HEK293 (cell line): ENCODE measurements around the gene DENND2C.

Experiments used
- CTCF ChIA-PET: fragments of 350-600 bp; formaldehyde crosslinking; extraction: SDS; loops from one replicate; lab custom pipeline; 2021; ENCODE audit warnings: antibody characterized with exemption; lab: Yijun Ruan, JAX
- POLR2A ChIA-PET: fragments of 300-600 bp; formaldehyde crosslinking; extraction: SDS; loops from one replicate; lab custom pipeline; 2020; ENCODE audit warnings: antibody characterized with exemption, inconsistent platforms; lab: Yijun Ruan, JAX
- H3K27ac ChIP-seq: fragments of 200-500 bp; sonication (Bioruptor generic); 2 replicates; pipeline ENCODE4 v1.5.1; 2014; ENCODE audit warnings: low read depth, low read length, control low read depth, inconsistent platforms; ENCODE audit errors: extremely low read depth
- H3K36me3 ChIP-seq, 2 experiments: fragments of 200-500 bp in 1 of 2; sonication (Bioruptor generic) in 1 of 2; 1 replicate in 1 of 2; 2 replicates in 1 of 2; pipeline ENCODE4 v1.5.1; 2014 to 2017; ENCODE audit warnings: inconsistent platforms in 2 of 2, low read length in 2 of 2; ENCODE audit not compliant: control insufficient read depth in 2 of 2, insufficient read depth in 1 of 2
- H3K4me1 ChIP-seq: fragments of 200-500 bp; sonication (Bioruptor generic); 2 replicates; pipeline ENCODE4 v1.5.1; 2014; ENCODE audit warnings: mild to moderate bottlenecking, low read length, inconsistent platforms; ENCODE audit not compliant: control insufficient read depth, insufficient read depth
- H3K4me3 ChIP-seq: 2 replicates; pipeline ENCODE4 v1.5.1; 2011; ENCODE audit warnings: low read depth, mild to moderate bottlenecking, control low read depth, low read length, moderate library complexity
- H3K9me3 ChIP-seq: fragments of 200-500 bp; sonication (Bioruptor generic); 2 replicates; pipeline ENCODE4 v1.5.1; 2014; ENCODE audit warnings: low read depth, low read length, inconsistent platforms; ENCODE audit not compliant: control insufficient read depth, insufficient read depth
- BCL11A ChIP-seq: fragments of 450-650 bp; formaldehyde crosslinking; IDR thresholded peaks from 2 replicates; pipeline ENCODE4 v1.5.1; 2016; ENCODE audit warnings: low read depth, missing biosample characterization, missing genetic modification characterization
- GFI1B ChIP-seq: fragments of 450-650 bp; formaldehyde crosslinking; IDR thresholded peaks from 2 replicates; pipeline ENCODE4 v1.5.1; 2016; ENCODE audit warnings: missing biosample characterization, missing genetic modification characterization
- GLI2 ChIP-seq: fragments of 450-650 bp; formaldehyde crosslinking; IDR thresholded peaks from 2 replicates; pipeline ENCODE4; 2017; ENCODE audit warnings: missing biosample characterization, missing genetic modification characterization, low read depth, borderline replicate concordance
- GLI4 ChIP-seq: fragments of 450-650 bp; formaldehyde crosslinking; IDR thresholded peaks from 2 replicates; pipeline ENCODE4 v1.5.1; 2016; ENCODE audit warnings: missing biosample characterization, missing genetic modification characterization
- IKZF3 ChIP-seq: fragments of 450-650 bp; IDR thresholded peaks from 2 replicates; pipeline ENCODE4 v1.5.0; 2018; ENCODE audit warnings: missing biosample characterization, mild to moderate bottlenecking, missing genetic modification characterization, moderate library complexity
- KLF1 ChIP-seq: fragments of 450-650 bp; formaldehyde crosslinking; IDR thresholded peaks from 2 replicates; pipeline ENCODE4 v1.5.1; 2016; ENCODE audit warnings: missing biosample characterization, missing genetic modification characterization
- KLF10 ChIP-seq: fragments of 450-650 bp; IDR thresholded peaks from 2 replicates; pipeline ENCODE4 v1.5.1; 2018; ENCODE audit warnings: missing biosample characterization, mild to moderate bottlenecking, missing genetic modification characterization
- KLF8 ChIP-seq: fragments of 450-650 bp; formaldehyde crosslinking; IDR thresholded peaks from 2 replicates; pipeline ENCODE4 v1.5.1; 2016; ENCODE audit warnings: missing biosample characterization, missing genetic modification characterization
- KLF9 ChIP-seq: fragments of 450-650 bp; formaldehyde crosslinking; IDR thresholded peaks from 2 replicates; pipeline ENCODE4 v1.5.1; 2016; ENCODE audit warnings: missing biosample characterization, missing genetic modification characterization, low read depth
- REPIN1 ChIP-seq: fragments of 450-650 bp; formaldehyde crosslinking; IDR thresholded peaks from 2 replicates; pipeline ENCODE4 v1.5.1; 2017; ENCODE audit warnings: missing biosample characterization, missing genetic modification characterization, low read depth
- SCRT1 ChIP-seq: fragments of 450-650 bp; formaldehyde crosslinking; IDR thresholded peaks from 2 replicates; pipeline ENCODE4 v1.5.1; 2016; ENCODE audit warnings: missing biosample characterization, missing genetic modification characterization, borderline replicate concordance
- SCRT2 ChIP-seq: fragments of 450-650 bp; formaldehyde crosslinking; IDR thresholded peaks from 2 replicates; pipeline ENCODE4 v1.5.1; 2016; ENCODE audit warnings: missing biosample characterization, missing genetic modification characterization
- YY1 ChIP-seq: fragments of 450-650 bp; formaldehyde crosslinking; IDR thresholded peaks from 2 replicates; pipeline ENCODE4 v1.5.1; 2018; ENCODE audit warnings: missing biosample characterization, missing genetic modification characterization
- ZBTB20 ChIP-seq: fragments of 450-650 bp; formaldehyde crosslinking; IDR thresholded peaks from 2 replicates; pipeline ENCODE4 v1.5.1; 2016; ENCODE audit warnings: missing biosample characterization, missing genetic modification characterization
- ZBTB49 ChIP-seq: fragments of 450-650 bp; formaldehyde crosslinking; IDR thresholded peaks from 2 replicates; pipeline ENCODE4 v1.5.1; 2016; ENCODE audit warnings: missing biosample characterization, missing genetic modification characterization, low read depth
- ZFP3 ChIP-seq: fragments of 450-650 bp; formaldehyde crosslinking; IDR thresholded peaks from 2 replicates; pipeline ENCODE4 v1.5.1; 2016; ENCODE audit warnings: low read depth, missing biosample characterization, missing genetic modification characterization
- ZNF140 ChIP-seq: fragments of 450-650 bp; formaldehyde crosslinking; IDR thresholded peaks from 2 replicates; pipeline ENCODE4 v1.5.1; 2016; ENCODE audit warnings: missing biosample characterization, missing genetic modification characterization
- ZNF2 ChIP-seq: fragments of 450-650 bp; formaldehyde crosslinking; IDR thresholded peaks from 2 replicates; pipeline ENCODE4 v1.5.1; 2016; ENCODE audit warnings: missing biosample characterization, missing genetic modification characterization
- ZNF202 ChIP-seq: fragments of 450-650 bp; formaldehyde crosslinking; IDR thresholded peaks from 2 replicates; pipeline ENCODE4 v1.5.1; 2016; ENCODE audit warnings: missing biosample characterization, missing genetic modification characterization, borderline replicate concordance
- ZNF211 ChIP-seq: fragments of 450-650 bp; formaldehyde crosslinking; IDR thresholded peaks from 2 replicates; pipeline ENCODE4 v1.5.1; 2016; ENCODE audit warnings: low read depth, missing biosample characterization, missing genetic modification characterization
- ZNF239 ChIP-seq: fragments of 450-650 bp; formaldehyde crosslinking; IDR thresholded peaks from 2 replicates; pipeline ENCODE4 v1.5.1; 2016; ENCODE audit warnings: missing biosample characterization, missing genetic modification characterization
- ZNF24 ChIP-seq: fragments of 450-650 bp; formaldehyde crosslinking; IDR thresholded peaks from 2 replicates; pipeline ENCODE4 v1.5.1; 2016; ENCODE audit warnings: missing biosample characterization, missing genetic modification characterization
- ZNF404 ChIP-seq: fragments of 450-650 bp; formaldehyde crosslinking; IDR thresholded peaks from 2 replicates; pipeline ENCODE4 v1.5.1; 2017; ENCODE audit warnings: missing biosample characterization, missing genetic modification characterization
- ZNF521 ChIP-seq: fragments of 450-650 bp; formaldehyde crosslinking; IDR thresholded peaks from 2 replicates; pipeline ENCODE4 v1.5.1; 2017; ENCODE audit warnings: missing biosample characterization, mild to moderate bottlenecking, missing genetic modification characterization
- ZNF549 ChIP-seq: fragments of 450-650 bp; IDR thresholded peaks from 2 replicates; pipeline ENCODE4 v1.5.1; 2018; ENCODE audit warnings: missing biosample characterization, missing genetic modification characterization, mild to moderate bottlenecking, inconsistent platforms, moderate library complexity
- ZNF621 ChIP-seq: fragments of 450-650 bp; formaldehyde crosslinking; IDR thresholded peaks from 2 replicates; pipeline ENCODE4 v1.5.1; 2017; ENCODE audit warnings: missing biosample characterization, missing genetic modification characterization
- ZNF701 ChIP-seq: fragments of 450-650 bp; formaldehyde crosslinking; IDR thresholded peaks from 2 replicates; pipeline ENCODE4 v1.5.1; 2016; ENCODE audit warnings: missing biosample characterization, missing genetic modification characterization
- ZNF843 ChIP-seq: fragments of 450-650 bp; formaldehyde crosslinking; IDR thresholded peaks from 2 replicates; pipeline ENCODE4 v1.5.1; 2016; ENCODE audit warnings: missing biosample characterization, missing genetic modification characterization
- ZXDB ChIP-seq: fragments of 450-650 bp; formaldehyde crosslinking; IDR thresholded peaks from 2 replicates; pipeline ENCODE4 v1.5.1; 2016; ENCODE audit warnings: missing biosample characterization, missing genetic modification characterization
- TF ChIP-seq, protein P1 (sequence below): fragments of 450-650 bp; formaldehyde crosslinking; IDR thresholded peaks from 2 replicates; pipeline ENCODE4 v1.5.1; 2016; ENCODE audit warnings: missing biosample characterization, missing genetic modification characterization, low read depth
- TF ChIP-seq, protein P2 (sequence below): fragments of 450-650 bp; formaldehyde crosslinking; IDR thresholded peaks from 2 replicates; pipeline ENCODE4 v1.5.1; 2016; ENCODE audit warnings: missing biosample characterization, missing genetic modification characterization

DENND2C gene

DNA sequence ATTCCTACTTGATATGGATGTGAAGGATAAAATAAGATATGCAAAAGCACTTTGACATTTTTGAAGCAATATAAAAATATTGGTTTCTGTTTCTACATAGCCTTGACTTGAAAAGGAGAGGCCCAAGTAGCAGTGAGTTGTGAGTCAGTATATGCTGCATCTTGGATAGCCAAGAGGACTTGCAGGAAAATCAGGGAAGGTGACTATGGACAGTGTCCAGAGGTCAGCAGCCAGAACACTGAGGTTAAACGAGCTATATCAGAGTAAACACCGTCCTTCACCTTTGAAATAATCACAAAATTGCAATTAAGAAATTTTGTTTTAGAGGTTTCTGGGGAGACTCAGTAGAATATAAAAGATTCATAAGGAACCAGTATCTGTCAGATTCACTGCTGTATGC is 32.1 kb upstream of the DENND2C start:
- POLR2A ChIA-PET, result interaction anchor here (1.8 kb wide), 1 partner anchor 14 kb away, joined by 4 read pairs; no protein-coding TSS in a partner anchor
- Histone ChIP-seq H3K27ac (no peak overlapping the region), H3K4me1 (no peaks in the 10 kb centered on the region), H3K36me3 (peaks cover 4 to 22% of the 10 kb centered on the region in 2 experiments; a peak in 1 of 3 replicates), H3K4me3 (no peak overlapping the region), H3K9me3 (no peaks in the 10 kb centered on the region)
- TF ChIP-seq GLI2 (tag by site-specific recombination), result no peak
- TF ChIP-seq, protein P1, sequence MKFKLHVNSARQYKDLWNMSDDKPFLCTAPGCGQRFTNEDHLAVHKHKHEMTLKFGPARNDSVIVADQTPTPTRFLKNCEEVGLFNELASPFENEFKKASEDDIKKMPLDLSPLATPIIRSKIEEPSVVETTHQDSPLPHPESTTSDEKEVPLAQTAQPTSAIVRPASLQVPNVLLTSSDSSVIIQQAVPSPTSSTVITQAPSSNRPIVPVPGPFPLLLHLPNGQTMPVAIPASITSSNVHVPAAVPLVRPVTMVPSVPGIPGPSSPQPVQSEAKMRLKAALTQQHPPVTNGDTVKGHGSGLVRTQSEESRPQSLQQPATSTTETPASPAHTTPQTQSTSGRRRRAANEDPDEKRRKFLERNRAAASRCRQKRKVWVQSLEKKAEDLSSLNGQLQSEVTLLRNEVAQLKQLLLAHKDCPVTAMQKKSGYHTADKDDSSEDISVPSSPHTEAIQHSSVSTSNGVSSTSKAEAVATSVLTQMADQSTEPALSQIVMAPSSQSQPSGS (tag by site-specific recombination), result no peak
- TF ChIP-seq KLF9, result no peak
- no peak for TF ChIP-seq ZBTB20
- TF ChIP-seq ZNF24 (tag by site-specific recombination), result no peak
- no peak for TF ChIP-seq KLF1 (tag by site-specific recombination)
- TF ChIP-seq GLI4 (tag by site-specific recombination), result no peak
- no peak for TF ChIP-seq ZNF2 (tag by site-specific recombination)
- TF ChIP-seq KLF8 (tag by site-specific recombination), result no peak
- no peak for TF ChIP-seq ZNF211 (tag by site-specific recombination)
- TF ChIP-seq SCRT1, result no peak
- no peak for TF ChIP-seq BCL11A
- TF ChIP-seq IKZF3 (tag by site-specific recombination), result no peak
- no peak for TF ChIP-seq ZNF521
- CTCF ChIA-PET, result no interaction called here

- Histone ChIP-seq H3K36me3 (peaks cover 0 to 4% of the 10 kb centered on the region in 2 experiments; a peak in 1 of 3 replicates), H3K27ac (no peak overlapping the region), H3K9me3 (no peaks in the 10 kb centered on the region), H3K4me3 (no peak overlapping the region), H3K4me1 (no peaks in the 10 kb centered on the region)
- TF ChIP-seq ZNF621 (tag by site-specific recombination), result no peak
- no peak for TF ChIP-seq ZXDB (tag by site-specific recombination)
- no peak for TF ChIP-seq ZNF549 (tag by site-specific recombination)
- no peak for TF ChIP-seq ZNF239 (tag by site-specific recombination)
- TF ChIP-seq ZNF140 (tag by site-specific recombination), result no peak
- TF ChIP-seq SCRT2 (tag by site-specific recombination), result no peak
- TF ChIP-seq ZBTB20, result no peak
- no peak for TF ChIP-seq ZNF404
- TF ChIP-seq ZNF701, result no peak
- TF ChIP-seq ZFP3 (tag by site-specific recombination), result no peak
- no peak for TF ChIP-seq ZNF202 (tag by site-specific recombination)
- CTCF ChIA-PET, result interaction anchor here (1.4 kb wide), 1 partner anchor 354 kb away, joined by 5 read pairs; no protein-coding TSS in a partner anchor
- POLR2A ChIA-PET, result interaction anchor here (1.2 kb wide), 1 partner anchor 30 kb away, joined by 3 read pairs; the partner anchor contains the start of gene DENND2C
Observed at GRCh38 chr1:114700036-114700600, 30.3 kb upstream of the DENND2C start.

DNA sequence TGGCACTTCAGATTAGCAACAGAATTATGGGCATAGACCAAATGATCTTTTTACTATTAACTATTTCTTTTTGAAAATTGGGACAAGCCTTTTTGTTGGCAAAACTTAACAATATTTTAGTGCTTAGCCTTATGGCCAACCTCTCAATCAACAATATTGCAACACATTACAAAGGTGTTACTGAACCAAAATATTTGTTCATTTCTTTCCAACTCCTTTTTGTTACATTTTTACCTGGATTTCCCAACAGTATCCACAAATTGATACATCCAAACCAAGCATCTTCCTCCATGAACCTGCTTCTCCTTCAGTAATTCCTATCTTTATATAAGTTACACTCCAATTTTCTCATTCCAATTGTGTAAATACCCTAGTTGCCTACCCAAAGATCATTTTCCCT is 27.0 kb upstream of the DENND2C start:
- ChIA-PET POLR2A (no interaction called here), CTCF (no interaction called here)
- no peaks in the 10 kb centered on the region for H3K36me3 ChIP-seq
- H3K4me3 ChIP-seq, result no peak overlapping the region
- no peaks in the 10 kb centered on the region for H3K4me1 ChIP-seq
- no peaks in the 10 kb centered on the region for H3K9me3 ChIP-seq
- H3K27ac ChIP-seq, result no peak overlapping the region
- TF ChIP-seq ZNF2 (tag by site-specific recombination) (no peak), REPIN1 (tag by site-specific recombination) (no peak), ZNF843 (tag by site-specific recombination) (no peak), YY1 (no peak), KLF10 (no peak), ZBTB49 (tag by site-specific recombination) (no peak), GFI1B (tag by site-specific recombination) (no peak)
- TF ChIP-seq, protein P2, sequence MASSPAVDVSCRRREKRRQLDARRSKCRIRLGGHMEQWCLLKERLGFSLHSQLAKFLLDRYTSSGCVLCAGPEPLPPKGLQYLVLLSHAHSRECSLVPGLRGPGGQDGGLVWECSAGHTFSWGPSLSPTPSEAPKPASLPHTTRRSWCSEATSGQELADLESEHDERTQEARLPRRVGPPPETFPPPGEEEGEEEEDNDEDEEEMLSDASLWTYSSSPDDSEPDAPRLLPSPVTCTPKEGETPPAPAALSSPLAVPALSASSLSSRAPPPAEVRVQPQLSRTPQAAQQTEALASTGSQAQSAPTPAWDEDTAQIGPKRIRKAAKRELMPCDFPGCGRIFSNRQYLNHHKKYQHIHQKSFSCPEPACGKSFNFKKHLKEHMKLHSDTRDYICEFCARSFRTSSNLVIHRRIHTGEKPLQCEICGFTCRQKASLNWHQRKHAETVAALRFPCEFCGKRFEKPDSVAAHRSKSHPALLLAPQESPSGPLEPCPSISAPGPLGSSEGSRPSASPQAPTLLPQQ, result no peak
